Neuronal stem cell (in vitro differentiated cells): ENCODE results near the gene PSD4.

ENCODE experiments used
- DNase-seq: peaks from one replicate; pipeline ENCODE4 v3.0.0-alpha.2; 2013; ENCODE audit warnings: low spot score
- H2AFZ ChIP-seq: one replicate; pipeline ENCODE4 v1.6.1; 2013; ENCODE audit warnings: mild to moderate bottlenecking, low read length, inconsistent platforms
- H2AK5ac ChIP-seq: 2 replicates; pipeline ENCODE4 v1.6.1; 2013; ENCODE audit warnings: low read depth, mild to moderate bottlenecking, inconsistent platforms, low read length, moderate library complexity, mixed read lengths
- H2BK120ac ChIP-seq: 2 replicates; pipeline ENCODE4 v1.6.1; 2013; ENCODE audit warnings: low read depth, mild to moderate bottlenecking, inconsistent platforms, low read length, moderate library complexity, mixed read lengths
- H2BK12ac ChIP-seq: one replicate; pipeline ENCODE4 v1.6.1; 2013; ENCODE audit warnings: low read length, inconsistent platforms
- H2BK15ac ChIP-seq: 2 replicates; pipeline ENCODE4 v1.6.1; 2013; ENCODE audit warnings: mild to moderate bottlenecking, low read length, inconsistent platforms, mixed read lengths
- H2BK5ac ChIP-seq: one replicate; pipeline ENCODE4 v1.6.1; 2013; ENCODE audit warnings: inconsistent platforms, mild to moderate bottlenecking, low read length, moderate library complexity
- H3K14ac ChIP-seq: one replicate; pipeline ENCODE4 v1.6.1; 2013; ENCODE audit warnings: low read length, inconsistent platforms
- H3K18ac ChIP-seq: 2 replicates; pipeline ENCODE4 v1.6.1; 2013; ENCODE audit warnings: low read length, inconsistent platforms
- H3K23ac ChIP-seq: 2 replicates; pipeline ENCODE4 v1.6.1; 2013; ENCODE audit warnings: low read depth, mild to moderate bottlenecking, mixed read lengths, low read length, inconsistent platforms; ENCODE audit not compliant: poor library complexity
- H3K27ac ChIP-seq: replicated peaks from 3 replicates; pipeline ENCODE4 v1.5.1; 2013; ENCODE audit warnings: low read length, inconsistent platforms
- H3K27me3 ChIP-seq, 3 experiments: 2 replicates each; pipeline ENCODE4 v1.6.1; 2013; ENCODE audit warnings: low read length in 3 of 3, mild to moderate bottlenecking in 2 of 3, inconsistent platforms in 1 of 3, low read depth in 1 of 3, mixed read lengths in 1 of 3, moderate library complexity in 1 of 3; ENCODE audit not compliant: control insufficient read depth in 3 of 3, insufficient read depth in 3 of 3
- H3K36me3 ChIP-seq, 2 donors: replicated peaks in 1 of 2; 2 replicates each; pipeline ENCODE4 v1.6.1; 2013; ENCODE audit warnings: low read length in 2 of 2; ENCODE audit not compliant: control insufficient read depth in 2 of 2, insufficient read depth in 2 of 2
- H3K4ac ChIP-seq: 2 replicates; pipeline ENCODE4 v1.6.1; 2013; ENCODE audit warnings: inconsistent platforms, mild to moderate bottlenecking, low read length, moderate library complexity
- H3K4me1 ChIP-seq, 2 donors: 1 replicate in 1 of 2; 2 replicates in 1 of 2; pipeline ENCODE4 v1.6.1; 2013; ENCODE audit warnings: low read length in 2 of 2, low read depth in 1 of 2; ENCODE audit not compliant: control insufficient read depth in 2 of 2, insufficient read depth in 1 of 2
- H3K4me2 ChIP-seq: one replicate; pipeline ENCODE4 v1.6.1; 2013; ENCODE audit warnings: mild to moderate bottlenecking, low read length, inconsistent platforms; ENCODE audit not compliant: insufficient read depth, poor library complexity, severe bottlenecking
- H3K4me3 ChIP-seq, 2 donors: 2 replicates each; pipeline ENCODE4 v1.5.1; 2013; ENCODE audit warnings: low read length in 2 of 2, mild to moderate bottlenecking in 2 of 2, inconsistent platforms in 1 of 2, moderate library complexity in 1 of 2
- H3K79me1 ChIP-seq: one replicate; pipeline ENCODE4 v1.6.1; 2013; ENCODE audit warnings: low read depth, mild to moderate bottlenecking, inconsistent platforms, low read length, moderate library complexity
- H3K9ac ChIP-seq: one replicate; pipeline ENCODE4 v1.6.1; 2013; ENCODE audit warnings: mild to moderate bottlenecking, low read depth, low read length, inconsistent platforms; ENCODE audit not compliant: poor library complexity
- H3K9me3 ChIP-seq, 2 donors: replicated peaks in 1 of 2; 2 replicates each; pipeline versions ENCODE3 to v1.6.1; 2013; ENCODE audit warnings: low read length in 2 of 2, mild to moderate bottlenecking in 2 of 2, inconsistent platforms in 1 of 2, low read depth in 1 of 2, mixed read lengths in 1 of 2, moderate library complexity in 1 of 2; ENCODE audit not compliant: control insufficient read depth in 2 of 2, insufficient read depth in 1 of 2
- H4K8ac ChIP-seq: one replicate; pipeline ENCODE4 v1.6.1; 2013; ENCODE audit warnings: low read depth, mild to moderate bottlenecking, inconsistent platforms, low read length, moderate library complexity
- H4K91ac ChIP-seq: one replicate; pipeline ENCODE4 v1.6.1; 2013; ENCODE audit warnings: low read length, low read depth, mild to moderate bottlenecking, inconsistent platforms; ENCODE audit not compliant: poor library complexity
- WGBS, 2 donors: extraction: QIAGEN DNeasy Blood & Tissue Kit; methylation state at CpG; one replicate each; pipeline ENCODE4 v1.1.7; 2013; ENCODE audit warnings: missing lambda C conversion rate in 2 of 2, mixed read lengths in 1 of 2; ENCODE audit not compliant: insufficient read length in 2 of 2, insufficient replicate concordance in 1 of 2; ENCODE audit errors: extremely low coverage in 2 of 2; 5-methylcytosine and 5-hydroxymethylcytosine counted together

The PSD4 gene

DNA sequence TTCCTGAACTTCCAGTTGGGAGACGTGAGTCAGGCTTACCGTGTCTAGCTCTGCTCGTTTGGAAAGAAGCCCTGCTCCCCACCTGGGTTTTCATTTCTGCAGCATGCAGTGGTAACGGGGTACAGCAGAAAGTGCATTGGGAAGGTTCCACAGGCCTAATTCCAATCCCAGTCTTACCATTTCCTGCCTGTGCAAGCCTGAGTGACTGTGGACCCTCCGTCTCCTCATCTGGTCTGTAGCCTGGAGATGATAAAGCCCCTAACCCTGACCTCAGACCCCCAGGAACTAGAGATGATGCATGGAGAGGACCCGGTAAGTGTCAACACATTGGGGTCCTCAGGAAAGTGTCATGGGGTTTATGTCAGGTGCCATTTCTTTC, 5.8 kb upstream of the PSD4 start:
- H3K4me2 ChIP-seq: no peak overlapping the region
- no peak overlapping the region for H4K8ac ChIP-seq
- H4K91ac ChIP-seq: no peak overlapping the region
- H3K79me1 ChIP-seq: no peaks in the 10 kb centered on the region
- H2BK12ac ChIP-seq: no peak overlapping the region
- no peak for DNase-seq
- no peak overlapping the region for H2BK120ac ChIP-seq
- H3K4me3 ChIP-seq: no peak overlapping the region
- H3K9ac ChIP-seq: no peak overlapping the region
- H3K23ac ChIP-seq: no peak overlapping the region
- WGBS, 2 donors: no CpG with 5 or more reads among the region's 6 CpGs
- no peak overlapping the region for H3K18ac ChIP-seq
- H2AK5ac ChIP-seq: no peak overlapping the region
- H3K4me1 ChIP-seq: peaks cover 5 to 19% of the 10 kb centered on the region in 2 donors
- H3K14ac ChIP-seq: no peak overlapping the region
- H3K4ac ChIP-seq: no peak overlapping the region
- H2AFZ ChIP-seq: no peak overlapping the region
- no peaks in the 10 kb centered on the region for H3K9me3 ChIP-seq
- no peak overlapping the region for H2BK5ac ChIP-seq
- no peak overlapping the region for H2BK15ac ChIP-seq
- H3K27me3 ChIP-seq: no peaks in the 10 kb centered on the region
- H3K36me3 ChIP-seq: no peaks in the 10 kb centered on the region
- H3K27ac ChIP-seq: no peak overlapping the region

DNA sequence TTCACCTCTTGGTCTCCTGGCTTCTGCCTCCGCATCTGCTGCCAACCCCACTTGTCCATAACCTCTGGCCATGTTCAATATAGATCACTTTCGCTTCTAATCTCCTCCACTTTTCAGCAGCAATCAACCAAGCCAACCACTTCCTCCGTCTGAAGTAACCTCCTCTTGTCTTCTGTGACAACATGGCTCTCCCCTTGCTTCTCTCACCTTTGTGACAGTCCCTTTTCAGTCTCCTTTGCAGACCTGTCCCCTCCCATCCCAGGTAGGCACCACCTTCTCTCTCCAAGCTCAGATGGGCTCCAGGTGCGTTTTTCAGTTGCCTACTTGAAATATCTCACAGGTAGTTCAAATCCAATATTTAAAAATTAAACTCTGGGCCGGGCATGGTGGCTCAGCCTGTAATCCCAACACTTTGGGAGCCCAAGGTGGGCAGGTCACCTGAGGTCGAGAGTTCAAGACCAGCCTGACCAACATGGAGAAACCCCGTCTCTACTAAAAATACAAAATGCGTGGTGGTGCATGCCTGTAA, 4.7 kb upstream of the PSD4 start:
- Histone ChIP-seq H3K79me1 (no peaks in the 10 kb centered on the region), H3K4me3 (no peak overlapping the region), H4K8ac (no peak overlapping the region), H2AFZ (no peak overlapping the region), H3K4ac (no peak overlapping the region), H3K4me2 (no peak overlapping the region), H3K4me1 (peaks cover 8 to 23% of the 10 kb centered on the region in 2 donors), H2AK5ac (no peak overlapping the region), H2BK120ac (no peak overlapping the region), H3K9me3 (no peaks in the 10 kb centered on the region), H2BK5ac (no peak overlapping the region), H2BK12ac (no peak overlapping the region), H3K36me3 (no peaks in the 10 kb centered on the region), H3K18ac (no peak overlapping the region), H3K9ac (no peak overlapping the region), H2BK15ac (no peak overlapping the region), H3K14ac (no peak overlapping the region), H4K91ac (no peak overlapping the region), H3K27ac (no peak overlapping the region), H3K27me3 (no peaks in the 10 kb centered on the region), H3K23ac (no peak overlapping the region)
- no CpG with 5 or more reads among the region's 8 CpGs for WGBS, 2 donors
- no peak for DNase-seq

DNA sequence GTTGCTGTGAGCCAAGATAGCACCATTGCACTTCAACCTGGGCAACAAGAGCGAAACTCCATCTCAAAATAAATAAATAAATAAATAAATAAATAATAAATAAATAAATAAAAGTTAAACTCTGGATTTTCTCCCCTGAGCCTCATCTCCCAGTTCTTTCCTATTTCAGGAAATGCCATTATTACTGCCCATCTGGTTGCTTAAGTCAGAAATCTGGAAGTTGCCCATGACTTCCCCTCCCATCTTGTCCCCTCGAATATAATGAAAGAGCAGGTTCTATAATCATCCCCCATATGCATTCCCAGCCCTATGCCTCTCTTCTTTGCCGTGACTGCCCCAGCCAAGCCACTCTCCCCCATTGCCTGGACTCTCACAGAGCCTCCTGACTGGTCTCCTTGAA, 4.2 kb upstream of the PSD4 start:
- H4K8ac ChIP-seq: no peak overlapping the region
- no peak overlapping the region for H3K4me3 ChIP-seq
- no peak overlapping the region for H2BK15ac ChIP-seq
- no peak overlapping the region for H3K18ac ChIP-seq
- no peak overlapping the region for H3K4me2 ChIP-seq
- peaks cover 12 to 22% of the 10 kb centered on the region in 2 donors for H3K4me1 ChIP-seq
- H3K79me1 ChIP-seq: no peaks in the 10 kb centered on the region
- no peak overlapping the region for H4K91ac ChIP-seq
- H2AFZ ChIP-seq: no peak overlapping the region
- H2BK120ac ChIP-seq: no peak overlapping the region
- no CpG with 5 or more reads among the region's 3 CpGs for WGBS, 2 donors
- H3K9me3 ChIP-seq: no peaks in the 10 kb centered on the region
- no peak overlapping the region for H3K14ac ChIP-seq
- H3K27ac ChIP-seq: no peak overlapping the region
- H3K36me3 ChIP-seq: no peaks in the 10 kb centered on the region
- H3K9ac ChIP-seq: no peak overlapping the region
- no peak overlapping the region for H2AK5ac ChIP-seq
- H3K23ac ChIP-seq: no peak overlapping the region
- H3K4ac ChIP-seq: no peak overlapping the region
- no peak overlapping the region for H2BK12ac ChIP-seq
- DNase-seq: no peak
- H2BK5ac ChIP-seq: no peak overlapping the region
- H3K27me3 ChIP-seq: no peaks in the 10 kb centered on the region

DNA sequence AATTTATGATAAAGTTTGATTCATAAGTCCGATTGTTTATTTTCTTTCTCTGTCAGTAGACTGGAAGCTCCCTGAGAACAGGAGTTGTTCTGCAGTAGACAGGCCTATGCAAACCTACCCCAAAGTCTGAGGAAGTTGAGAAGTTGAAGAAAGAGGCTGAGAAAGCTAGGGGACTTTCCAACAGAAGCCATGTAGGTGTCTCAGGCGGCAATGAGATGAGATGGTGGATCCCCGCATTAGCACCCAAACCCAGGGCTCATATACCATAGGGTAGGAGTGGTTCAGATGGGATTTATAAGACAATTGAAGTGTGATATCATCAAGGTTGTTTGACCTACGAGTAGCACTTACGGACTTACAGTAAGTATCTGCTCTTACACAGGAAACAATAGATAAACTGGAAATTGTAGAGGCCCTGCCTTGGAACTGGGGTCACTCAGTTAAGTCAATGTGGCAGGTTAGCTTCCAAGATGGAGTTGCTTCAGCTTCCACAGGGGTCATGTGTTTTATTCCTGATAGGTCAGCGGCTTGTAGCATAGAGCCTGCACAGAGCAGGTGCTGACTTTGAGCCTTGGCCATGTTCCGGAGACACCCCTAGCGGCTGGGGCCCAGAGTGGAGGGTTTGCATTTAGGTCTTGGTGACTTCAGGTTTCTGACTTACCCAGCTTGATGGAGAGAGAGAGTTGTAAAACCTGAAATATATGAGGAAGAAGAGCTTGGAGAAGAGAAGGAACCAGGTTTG, 2.3 kb upstream of the PSD4 start:
- no peak overlapping the region for H4K91ac ChIP-seq
- no peak overlapping the region for H3K4ac ChIP-seq
- no peak overlapping the region for H3K14ac ChIP-seq
- no peak overlapping the region for H3K27ac ChIP-seq
- WGBS, 2 donors: no CpG with 5 or more reads among the region's 8 CpGs
- H3K36me3 ChIP-seq: no peaks in the 10 kb centered on the region
- no peaks in the 10 kb centered on the region for H3K79me1 ChIP-seq
- H3K4me1 ChIP-seq: peaks cover 15 to 16% of the 10 kb centered on the region in 2 donors
- H2BK15ac ChIP-seq: no peak overlapping the region
- no peak overlapping the region for H3K4me2 ChIP-seq
- no peak overlapping the region for H3K18ac ChIP-seq
- no peak overlapping the region for H3K23ac ChIP-seq
- H3K27me3 ChIP-seq: no peaks in the 10 kb centered on the region
- no peak overlapping the region for H2BK5ac ChIP-seq
- H2AFZ ChIP-seq: no peak overlapping the region
- no peak overlapping the region for H3K4me3 ChIP-seq
- no peak overlapping the region for H3K9ac ChIP-seq
- H4K8ac ChIP-seq: no peak overlapping the region
- H2AK5ac ChIP-seq: no peak overlapping the region
- H2BK12ac ChIP-seq: no peak overlapping the region
- no peak for DNase-seq
- no peak overlapping the region for H2BK120ac ChIP-seq
- H3K9me3 ChIP-seq: no peaks in the 10 kb centered on the region
